ENCODE data around the gene DHRS11. TPM values are rescaled to one million over a fixed set of nuclear protein-coding genes. Genes with fewer than 3 reads are reported as not detected.

Gene DHRS11
- total and polyA plus RNA-seq, 2 of the 4 experiments (the other 2 are of a cell fraction) = 7.0 to 14.5 TPM

DNA sequence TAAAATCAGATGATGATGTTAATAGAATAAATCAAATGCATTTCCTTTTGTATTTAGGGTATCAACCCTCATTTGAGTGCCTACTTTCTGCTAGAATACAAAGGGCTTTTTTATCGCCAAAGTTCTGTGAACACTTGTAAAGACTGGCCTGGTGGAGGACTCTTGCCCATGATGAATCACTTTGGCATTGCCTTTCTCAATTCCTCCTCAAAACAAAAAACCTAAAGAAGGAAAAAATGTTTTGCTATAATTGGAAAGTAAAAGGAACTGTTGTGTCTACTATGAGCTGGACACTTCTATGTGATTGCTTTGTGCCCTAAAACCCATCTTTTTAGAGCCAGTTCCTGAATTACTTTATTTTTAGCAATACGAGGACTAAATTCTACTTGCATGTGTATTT, 13.0 kb upstream of the DHRS11 start:
- in situ Hi-C loops (cut with MboI; ENCODE audit: low sequenced_read_pairs) = no loop called here
- Histone ChIP-seq H3K79me1 (ENCODE audit: low read depth in 1 of 2, low read length in 2 of 2) (peaks cover 22 to 49% of the 10 kb centered on the region in 2 experiments), H3K9me1 (ENCODE audit: insufficient read depth, low read length) (peaks cover 6% of the 10 kb centered on the region), H2BK20ac (ENCODE audit: low read depth, low read length) (no peak overlapping the region), H3K27ac (ENCODE audit: insufficient read depth, low read length) (no peak overlapping the region), H2AK5ac (ENCODE audit: low read depth, low read length) (no peak overlapping the region), H4K5ac (ENCODE audit: low read depth, low read length) (no peak overlapping the region), H3K4me3 (ENCODE audit: insufficient read depth, low read depth, low read length) (no peak overlapping the region), H3K9ac (ENCODE audit: low read depth, low read length) (no peak overlapping the region), H3K9me3 (ENCODE audit: control insufficient read depth, insufficient read depth, low read length) (no peaks in the 10 kb centered on the region), H3K4me1 (ENCODE audit: control insufficient read depth, insufficient read depth, low read length) (no peaks in the 10 kb centered on the region), H3K18ac (ENCODE audit: low read depth, low read length) (no peak overlapping the region), H4K91ac (ENCODE audit: insufficient read depth, low read depth, low read length) (no peak overlapping the region), H2AFZ (replicated peaks; ENCODE audit: low read length, poor library complexity) (no peak overlapping the region), H2BK15ac (ENCODE audit: low read depth, low read length) (no peak overlapping the region), H2AK9ac (replicated peaks; ENCODE audit: low read depth, low read length, poor library complexity) (no peak overlapping the region), H4K20me1 (ENCODE audit: insufficient read depth, low read length) (peaks cover 37% of the 10 kb centered on the region), H3K36me3 (ENCODE audit: control insufficient read depth, insufficient read depth, low read length) (peaks cover 40% of the 10 kb centered on the region), H3K4me2 (ENCODE audit: low read depth, low read length) (no peak overlapping the region), H2BK120ac (ENCODE audit: low read depth, low read length) (no peak overlapping the region), H3K56ac (ENCODE audit: extremely low read depth, insufficient read depth, low read length) (no peak overlapping the region), H2BK5ac (ENCODE audit: low read depth, low read length, poor library complexity, severe bottlenecking) (no peak overlapping the region), H3K14ac (replicated peaks; ENCODE audit: low read depth, low read length) (no peak overlapping the region), H3K23ac (ENCODE audit: low read depth, low read length) (no peak overlapping the region), H4K8ac (ENCODE audit: low read depth in 2 of 2, low read length in 2 of 2) (no peak overlapping the region), H3K4ac (ENCODE audit: low read depth, low read length) (no peak overlapping the region), H3K27me3 (ENCODE audit: control insufficient read depth, insufficient read depth, low read length) (no peaks in the 10 kb centered on the region)
- dilution Hi-C loops (cut with HindIII; ENCODE audit: low sequenced_read_pairs, unreplicated experiment) = no loop called here
- ChIA-PET POLR2A (ENCODE audit: unreplicated experiment) (no interaction called here), CTCF (no interaction called here)
- no CpG with 5 or more reads among the region's 2 CpGs for WGBS, 2 experiments (ENCODE audit: extremely low coverage in 2 of 2, insufficient read length in 1 of 2)
- TF ChIP-seq RCOR1 (IDR thresholded peaks at IDR 0.05; ENCODE audit: insufficient replicate concordance, low read length) = no peak
- TF ChIP-seq, protein P1, sequence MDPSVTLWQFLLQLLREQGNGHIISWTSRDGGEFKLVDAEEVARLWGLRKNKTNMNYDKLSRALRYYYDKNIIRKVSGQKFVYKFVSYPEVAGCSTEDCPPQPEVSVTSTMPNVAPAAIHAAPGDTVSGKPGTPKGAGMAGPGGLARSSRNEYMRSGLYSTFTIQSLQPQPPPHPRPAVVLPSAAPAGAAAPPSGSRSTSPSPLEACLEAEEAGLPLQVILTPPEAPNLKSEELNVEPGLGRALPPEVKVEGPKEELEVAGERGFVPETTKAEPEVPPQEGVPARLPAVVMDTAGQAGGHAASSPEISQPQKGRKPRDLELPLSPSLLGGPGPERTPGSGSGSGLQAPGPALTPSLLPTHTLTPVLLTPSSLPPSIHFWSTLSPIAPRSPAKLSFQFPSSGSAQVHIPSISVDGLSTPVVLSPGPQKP (IDR thresholded peaks at IDR 0.05; ENCODE audit: borderline replicate concordance, low read depth, low read length) = no peak
- no peak for TF ChIP-seq MAZ (IDR thresholded peaks at IDR 0.05; ENCODE audit: borderline replicate concordance, low read depth, low read length)
- TF ChIP-seq SMC3 (IDR thresholded peaks at IDR 0.05; ENCODE audit: low read depth, low read length) = no peak
- no peak for TF ChIP-seq CHD1 (IDR thresholded peaks at IDR 0.05; ENCODE audit: low read depth, low read length)
- no peak for TF ChIP-seq BHLHE40 (IDR thresholded peaks at IDR 0.05; ENCODE audit: low read depth, low read length)
- TF ChIP-seq MAFK (IDR thresholded peaks at IDR 0.05; ENCODE audit: low read depth, low read length) = no peak
- no peak for TF ChIP-seq FOS (IDR thresholded peaks at IDR 0.05; ENCODE audit: low read depth, low read length)
- TF ChIP-seq MXI1 (IDR thresholded peaks at IDR 0.05; ENCODE audit: borderline replicate concordance, low read depth, low read length) = no peak
- TF ChIP-seq, protein P2, sequence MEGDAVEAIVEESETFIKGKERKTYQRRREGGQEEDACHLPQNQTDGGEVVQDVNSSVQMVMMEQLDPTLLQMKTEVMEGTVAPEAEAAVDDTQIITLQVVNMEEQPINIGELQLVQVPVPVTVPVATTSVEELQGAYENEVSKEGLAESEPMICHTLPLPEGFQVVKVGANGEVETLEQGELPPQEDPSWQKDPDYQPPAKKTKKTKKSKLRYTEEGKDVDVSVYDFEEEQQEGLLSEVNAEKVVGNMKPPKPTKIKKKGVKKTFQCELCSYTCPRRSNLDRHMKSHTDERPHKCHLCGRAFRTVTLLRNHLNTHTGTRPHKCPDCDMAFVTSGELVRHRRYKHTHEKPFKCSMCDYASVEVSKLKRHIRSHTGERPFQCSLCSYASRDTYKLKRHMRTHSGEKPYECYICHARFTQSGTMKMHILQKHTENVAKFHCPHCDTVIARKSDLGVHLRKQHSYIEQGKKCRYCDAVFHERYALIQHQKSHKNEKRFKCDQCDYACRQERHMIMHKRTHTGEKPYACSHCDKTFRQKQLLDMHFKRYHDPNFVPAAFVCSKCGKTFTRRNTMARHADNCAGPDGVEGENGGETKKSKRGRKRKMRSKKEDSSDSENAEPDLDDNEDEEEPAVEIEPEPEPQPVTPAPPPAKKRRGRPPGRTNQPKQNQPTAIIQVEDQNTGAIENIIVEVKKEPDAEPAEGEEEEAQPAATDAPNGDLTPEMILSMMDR (conservative IDR thresholded peaks at IDR 0.05; ENCODE audit: low read depth, low read length) = no peak
- TF ChIP-seq RAD21 (IDR thresholded peaks at IDR 0.05; ENCODE audit: low read length) = no peak
- TF ChIP-seq POLR2A (IDR thresholded peaks at IDR 0.05; ENCODE audit: low read depth, low read length) = no peak
- TF ChIP-seq, protein P3, sequence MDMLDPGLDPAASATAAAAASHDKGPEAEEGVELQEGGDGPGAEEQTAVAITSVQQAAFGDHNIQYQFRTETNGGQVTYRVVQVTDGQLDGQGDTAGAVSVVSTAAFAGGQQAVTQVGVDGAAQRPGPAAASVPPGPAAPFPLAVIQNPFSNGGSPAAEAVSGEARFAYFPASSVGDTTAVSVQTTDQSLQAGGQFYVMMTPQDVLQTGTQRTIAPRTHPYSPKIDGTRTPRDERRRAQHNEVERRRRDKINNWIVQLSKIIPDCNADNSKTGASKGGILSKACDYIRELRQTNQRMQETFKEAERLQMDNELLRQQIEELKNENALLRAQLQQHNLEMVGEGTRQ (IDR thresholded peaks at IDR 0.05; ENCODE audit: low read depth, low read length) = no peak
- no TSS peak for BruUV-seq (replicated peaks)
- ATAC-seq (ENCODE audit: low read depth) (peak; percentile 66), DNase-seq (peak; percentile 44)
- intact Hi-C loops (cut with micrococcal nuclease) = no loop called here
